NOMO-1 treated with DMSO at 0.1 percent for 48 hours (cell line): ENCODE results near the gene EP400.

Experiments used
- DNase-seq: peaks from one replicate; lab custom pipeline; 2025; ENCODE audit not compliant: unreplicated experiment; lab: John Stamatoyannopoulos, UW

The EP400 gene

GRCh38 chr12:131911028-131911650 is 38.6 kb upstream of the EP400 start:
- DNase-seq, result no peak

DNA sequence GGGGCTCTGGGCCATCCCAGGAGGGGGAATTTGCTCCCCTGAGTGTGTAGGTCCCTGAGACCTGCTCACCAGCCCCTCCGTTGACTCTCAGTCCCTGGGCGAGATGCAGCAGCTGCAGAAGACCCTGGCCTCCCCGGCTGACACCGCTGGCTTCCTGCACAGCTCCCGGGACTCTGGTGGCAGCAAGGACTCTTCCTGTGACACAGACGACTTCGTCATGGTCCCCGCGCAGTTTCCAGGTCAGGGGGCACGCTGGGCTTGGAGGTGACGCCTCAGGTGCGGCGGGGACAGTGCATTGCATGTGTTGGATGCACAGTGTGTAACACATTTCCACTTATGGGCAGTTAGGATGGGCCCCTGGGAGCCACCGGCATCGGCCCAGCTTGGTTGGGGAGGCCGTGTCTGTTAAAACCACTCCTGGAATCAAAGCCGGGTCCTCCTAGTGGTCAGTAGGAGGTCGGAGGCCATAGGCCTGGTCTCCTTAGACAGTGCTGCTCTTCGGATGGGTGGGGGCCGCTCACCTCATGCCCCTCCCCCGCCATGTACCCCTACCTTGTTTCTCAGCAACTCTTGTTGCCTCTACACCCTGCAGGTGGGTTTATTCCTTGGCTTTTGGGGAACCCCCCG is 37.8 kb upstream of the EP400 start:
- DNase-seq, result no peak

DNA sequence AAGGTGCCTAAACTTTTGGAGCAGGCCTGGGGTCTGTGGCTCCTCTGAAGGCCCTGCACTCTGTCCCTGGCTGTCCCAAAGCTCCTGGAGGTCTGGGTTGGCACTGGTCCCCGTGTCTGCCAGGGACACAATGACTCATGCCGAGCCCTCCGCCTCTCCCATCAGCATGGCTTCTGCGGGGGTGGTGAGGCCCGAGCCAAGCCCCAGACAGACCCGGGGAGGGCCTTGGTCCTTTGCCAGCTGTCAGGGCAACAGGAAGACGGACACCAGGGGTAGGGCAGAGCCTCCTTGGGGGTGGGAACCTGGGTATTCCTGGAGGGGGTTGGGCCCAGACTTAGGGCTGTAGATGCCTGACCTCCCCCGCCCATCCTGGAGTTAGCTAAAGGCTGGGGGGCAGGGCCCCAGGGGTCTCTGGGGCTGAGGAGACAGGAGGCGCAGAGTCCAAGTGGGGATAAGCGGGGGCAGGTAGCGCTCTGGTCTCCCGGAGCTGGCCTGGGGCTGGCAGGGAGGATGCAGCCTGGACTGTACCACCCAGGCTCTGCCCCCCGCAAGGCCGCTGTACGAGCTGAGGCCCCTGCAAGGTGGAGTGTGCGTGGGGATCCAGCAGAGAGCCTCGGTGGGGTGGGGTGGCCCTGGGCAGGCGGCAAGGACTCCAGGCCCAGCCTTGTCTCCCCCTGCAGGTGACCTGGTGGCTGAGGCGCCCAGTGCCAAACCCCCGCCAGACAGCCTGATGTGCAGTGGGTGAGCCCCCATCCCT is 37.0 kb upstream of the EP400 start:
- DNase-seq, result no peak

- DNase-seq, result no peak
Observed at GRCh38 chr12:131913666-131914065, 36.1 kb upstream of the EP400 start.

GRCh38 chr12:131914179-131914702 is 35.5 kb upstream of the EP400 start:
- DNase-seq, result no peak

GRCh38 chr12:131915000-131915689 is 34.6 kb upstream of the EP400 start:
- no peak for DNase-seq

DNA sequence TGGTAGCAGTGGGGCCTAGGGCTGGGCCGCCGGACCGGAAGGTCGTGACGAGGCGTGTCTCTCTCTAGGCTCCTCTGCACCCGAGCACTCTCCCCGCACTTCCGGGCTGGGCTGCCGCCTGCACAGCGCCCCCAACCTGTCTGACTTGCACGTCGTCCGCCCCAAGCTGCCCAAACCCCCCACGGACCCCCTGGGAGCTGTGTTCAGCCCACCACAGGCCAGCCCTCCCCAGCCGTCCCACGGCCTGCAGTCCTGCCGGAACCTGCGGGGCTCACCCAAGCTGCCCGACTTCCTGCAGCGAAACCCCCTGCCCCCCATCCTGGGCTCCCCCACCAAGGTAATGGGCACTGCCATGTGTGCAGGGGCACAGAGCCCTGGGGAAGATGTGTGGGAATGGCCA is 33.9 kb upstream of the EP400 start:
- no peak for DNase-seq

DNA sequence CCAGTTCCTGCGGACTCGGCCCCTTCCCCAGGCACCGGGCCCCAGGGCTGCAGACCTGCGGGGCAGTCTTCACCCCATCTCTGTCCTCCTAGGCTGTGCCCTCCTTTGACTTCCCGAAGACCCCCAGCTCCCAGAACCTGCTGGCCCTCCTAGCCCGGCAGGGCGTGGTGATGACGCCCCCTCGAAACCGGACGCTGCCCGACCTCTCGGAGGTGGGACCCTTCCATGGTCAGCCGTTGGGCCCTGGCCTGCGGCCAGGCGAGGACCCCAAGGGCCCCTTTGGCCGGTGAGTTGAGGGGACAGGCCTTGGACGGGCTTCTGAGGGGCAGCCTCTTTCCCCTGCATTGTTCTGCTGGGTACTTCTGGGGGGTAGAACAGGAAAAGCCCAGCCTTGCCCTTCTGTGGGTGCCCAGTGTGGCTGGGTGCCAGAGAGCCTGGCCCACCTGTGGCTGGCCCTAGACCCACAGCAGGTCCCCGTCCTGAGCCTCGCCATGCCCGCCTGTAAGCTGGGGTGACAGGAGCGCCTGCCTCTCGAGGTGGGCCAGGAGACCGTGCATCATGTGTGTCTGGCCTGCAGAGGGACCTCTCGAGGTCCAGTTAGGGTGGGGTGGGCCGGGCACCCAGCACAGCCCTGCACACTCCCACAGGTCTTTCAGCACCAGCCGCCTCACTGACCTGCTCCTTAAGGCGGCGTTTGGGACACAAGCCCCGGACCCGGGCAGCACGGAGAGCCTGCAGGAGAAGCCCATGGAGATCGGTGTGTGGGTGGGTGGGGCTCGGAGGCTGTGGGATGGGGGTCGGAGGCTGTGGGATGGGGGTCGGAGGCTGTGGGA is 33.2 kb upstream of the EP400 start:
- no peak for DNase-seq

GRCh38 chr12:131917139-131917710 is 32.5 kb upstream of the EP400 start:
- DNase-seq, result no peak

DNA sequence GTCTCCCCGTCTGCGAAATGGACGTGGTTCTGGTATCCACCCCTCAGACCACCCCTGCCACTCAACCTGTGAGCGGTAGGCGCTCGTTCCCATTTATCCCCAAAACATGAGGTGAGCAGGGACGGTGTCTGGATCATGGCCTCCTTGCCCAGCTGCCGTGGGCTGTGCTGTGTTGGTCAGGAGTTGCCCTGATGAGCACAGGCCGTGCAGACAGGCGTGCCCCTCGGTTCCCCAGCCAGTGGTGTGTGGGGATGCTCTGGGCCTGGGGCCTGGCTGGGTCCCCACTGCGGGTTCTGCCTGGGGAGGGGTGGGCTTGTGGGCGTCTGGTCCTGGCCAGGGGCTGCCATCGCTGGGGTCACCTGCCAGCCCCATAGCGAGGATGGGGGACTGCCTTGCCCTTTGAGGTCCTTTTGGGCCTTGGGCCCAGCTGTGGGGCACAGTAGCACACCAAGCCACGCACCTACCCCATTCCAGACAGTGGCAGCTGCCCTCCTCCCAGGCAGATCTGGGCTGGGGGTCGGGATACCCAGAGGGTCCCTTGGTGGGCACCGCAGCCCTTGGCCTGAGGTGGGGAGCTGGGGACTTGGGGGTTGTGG is 31.9 kb upstream of the EP400 start:
- no peak for DNase-seq

DNA sequence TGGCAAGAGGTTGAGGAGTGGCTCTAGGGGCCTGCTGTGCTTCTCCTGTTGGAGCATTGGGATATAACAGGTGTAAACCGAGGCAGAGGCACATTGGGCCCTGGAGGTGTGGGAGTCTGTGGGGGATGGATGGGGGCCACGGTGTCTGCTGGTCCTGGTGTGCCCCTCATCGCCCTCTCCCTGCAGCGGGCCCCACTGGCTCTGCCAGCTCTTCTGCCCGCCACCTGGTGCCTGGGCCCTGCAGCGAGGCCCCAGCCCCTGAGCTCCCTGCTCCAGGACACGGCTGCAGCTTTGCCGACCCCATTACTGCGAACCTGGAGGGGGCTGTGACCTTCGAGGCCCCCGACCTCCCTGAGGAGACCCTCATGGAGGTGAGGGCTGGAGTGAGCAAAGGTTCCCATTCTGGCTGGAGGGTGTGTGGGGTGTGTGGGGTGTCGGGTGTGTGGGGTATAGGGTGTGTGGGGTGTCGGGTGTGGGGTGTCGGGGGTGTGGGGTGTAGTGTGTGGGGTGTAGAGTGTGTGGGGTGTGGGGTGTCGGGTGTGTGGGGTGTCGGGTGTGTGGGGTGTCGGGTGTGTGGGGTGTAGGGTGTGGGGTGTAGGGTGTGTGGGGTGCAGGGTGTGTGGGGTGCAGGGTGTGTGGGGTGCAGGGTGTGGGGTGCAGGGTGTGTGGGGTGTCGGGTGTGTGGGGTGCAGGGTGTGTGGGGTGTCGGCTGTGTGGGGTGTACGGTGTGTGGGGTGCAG is 31.3 kb upstream of the EP400 start:
- no peak for DNase-seq

- no peak for DNase-seq
Observed at GRCh38 chr12:131919051-131919347, 30.7 kb upstream of the EP400 start.

DNA sequence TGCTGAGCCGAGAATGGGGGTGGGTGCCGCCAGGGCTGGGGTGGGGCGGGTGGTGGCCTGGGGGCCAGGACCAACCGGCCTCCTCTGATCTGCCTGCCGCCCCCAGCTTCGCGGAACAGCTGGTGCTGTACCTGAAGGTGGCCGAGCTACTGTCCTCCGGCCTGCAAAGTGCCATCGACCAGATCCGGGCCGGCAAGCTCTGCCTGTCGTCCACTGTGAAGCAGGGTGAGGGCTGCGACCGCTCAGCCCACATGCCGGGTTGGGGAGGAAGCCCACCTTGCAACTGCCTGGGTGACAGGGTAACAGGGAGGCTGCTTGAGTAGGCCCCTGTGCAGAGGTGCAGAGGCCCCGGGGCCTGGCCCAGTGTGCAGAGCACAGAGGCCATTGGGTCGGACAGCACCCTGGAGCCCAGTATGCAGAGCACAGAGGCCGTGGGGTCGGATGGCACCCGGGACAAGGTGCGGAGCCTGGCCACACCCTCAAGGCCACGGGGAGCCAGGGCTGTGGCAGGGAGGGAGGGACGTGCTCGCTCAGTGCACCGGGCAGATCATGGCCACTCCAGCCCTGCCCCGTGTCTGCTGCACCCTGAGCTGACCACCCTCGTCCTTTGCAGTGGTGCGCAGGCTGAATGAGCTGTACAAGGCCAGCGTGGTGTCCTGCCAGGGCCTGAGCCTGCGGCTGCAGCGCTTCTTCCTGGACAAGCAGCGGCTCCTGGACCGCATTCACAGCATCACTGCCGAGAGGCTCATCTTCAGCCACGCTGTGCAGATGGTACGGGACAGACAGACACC is 30.2 kb upstream of the EP400 start:
- no peak for DNase-seq

DNA sequence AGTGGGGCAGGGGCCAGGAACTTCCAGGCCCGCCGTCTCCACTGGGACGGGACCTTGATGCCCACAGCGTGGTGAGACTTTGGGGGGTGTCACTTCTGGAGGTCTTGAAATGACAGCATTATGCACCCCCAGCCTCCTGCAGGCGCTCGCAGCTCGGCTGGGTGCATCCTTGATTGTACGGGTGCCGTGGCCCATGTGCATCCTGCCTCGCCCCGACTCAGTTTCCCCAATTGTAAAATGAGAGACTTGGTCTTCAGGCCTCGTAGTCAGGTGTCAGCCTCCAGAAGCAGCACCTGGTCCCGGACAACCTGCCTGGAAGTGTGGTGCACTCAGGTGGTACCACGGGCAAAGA is 29.6 kb upstream of the EP400 start:
- no peak for DNase-seq

GRCh38 chr12:131920902-131921840 is 28.6 kb upstream of the EP400 start:
- DNase-seq, result no peak

DNA sequence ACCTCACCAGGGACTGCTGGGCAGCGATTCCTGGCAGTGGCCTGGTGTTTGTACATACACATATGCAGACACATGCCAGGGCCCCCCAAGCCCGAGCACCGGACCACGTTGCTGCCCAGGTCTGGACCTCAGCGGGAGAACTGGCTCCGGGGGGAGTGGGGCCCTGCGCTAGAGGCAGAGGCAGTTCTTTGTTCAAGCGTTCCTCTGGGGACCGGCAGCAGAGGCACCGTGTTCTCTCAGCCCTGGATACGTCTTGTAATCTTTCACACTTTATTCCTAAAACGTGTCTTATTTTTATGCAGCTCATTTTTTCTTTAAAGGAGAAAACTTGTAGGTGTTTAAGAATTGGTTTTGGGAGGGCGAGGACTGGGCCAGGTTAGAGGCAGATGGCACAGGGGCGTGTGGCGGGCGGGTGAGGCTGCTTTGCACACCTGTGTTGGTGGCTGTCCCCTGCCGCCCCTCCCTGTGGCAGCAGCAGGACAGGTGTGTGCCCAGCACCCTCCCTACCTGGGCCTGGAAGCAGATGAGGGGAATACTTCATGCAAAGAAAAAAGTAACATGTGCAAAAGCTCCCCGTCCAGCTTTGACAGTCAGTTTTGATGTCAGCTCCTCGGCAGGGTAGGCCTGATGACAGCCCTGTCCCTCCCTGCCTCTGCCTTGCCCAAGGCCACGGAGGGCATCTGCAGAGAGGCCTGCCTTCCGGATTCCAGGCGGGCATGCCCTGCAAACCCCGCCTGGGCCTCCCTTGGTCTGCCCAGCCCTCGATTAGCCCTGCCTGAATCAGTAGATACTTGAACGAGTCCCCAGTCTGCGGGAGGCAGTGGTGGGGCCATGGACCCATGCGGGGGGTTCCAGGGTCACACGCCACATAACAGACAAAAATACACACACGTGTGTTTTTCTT is 27.6 kb upstream of the EP400 start:
- no peak for DNase-seq

- DNase-seq, result no peak
Observed at GRCh38 chr12:131922772-131923171, 27.0 kb upstream of the EP400 start.
